Femur (tissue), 1 donor: ENCODE results near the gene ACSL3.
"Not testable (repeated sequence)": the region's sequence is repeated elsewhere in the genome, so short reads cannot be mapped to it uniquely, and the experiment has no call there.

Experiments used
- DNase-seq: peaks from one replicate; pipeline ENCODE4 v3.0.0-alpha.2; 2017

ACSL3 gene

GRCh38 chr2:222860740-222861410, at the start of gene ACSL3:
Gene ACSL3, plus strand, starts transcription at chr2:222861036. Its CDS starts 47,737 bp downstream, at chr2:222908773.
- peak; percentile 98 for DNase-seq

DNA sequence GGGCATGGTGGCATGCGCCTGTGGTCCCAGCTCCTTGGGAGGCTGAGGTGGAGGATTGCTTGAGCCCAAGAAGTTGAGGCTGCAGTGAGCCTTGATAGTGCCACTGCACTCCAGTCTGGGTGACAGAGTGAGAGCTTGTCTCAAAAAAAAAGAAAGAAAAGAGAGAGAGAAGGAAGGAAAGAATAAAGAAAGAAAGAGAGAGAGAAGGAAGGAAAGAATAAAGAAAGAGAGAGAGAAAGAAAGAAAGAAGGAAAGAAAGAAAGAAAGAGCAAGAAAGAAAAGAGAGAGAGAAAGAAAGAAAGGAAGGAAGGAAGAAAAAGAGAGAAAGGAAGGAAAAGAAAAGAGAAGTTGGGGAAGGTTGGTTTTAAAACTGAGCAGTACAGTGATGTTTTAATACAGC, 49.0 kb upstream of the ACSL3 start:
- no peak for DNase-seq

- DNase-seq, result no peak
Observed at GRCh38 chr2:222813177-222813843, 47.5 kb upstream of the ACSL3 start.

GRCh38 chr2:222819722-222820333, 41.0 kb upstream of the ACSL3 start:
- DNase-seq, result no peak

- no peak for DNase-seq
Observed at GRCh38 chr2:222823183-222823930, 37.5 kb upstream of the ACSL3 start.

- no peak for DNase-seq
Observed at GRCh38 chr2:222825031-222825430, 35.8 kb upstream of the ACSL3 start.

- no peak for DNase-seq
Observed at GRCh38 chr2:222827417-222827816, 33.4 kb upstream of the ACSL3 start.

- DNase-seq, result no peak
Observed at GRCh38 chr2:222828572-222828971, 32.3 kb upstream of the ACSL3 start.

DNA sequence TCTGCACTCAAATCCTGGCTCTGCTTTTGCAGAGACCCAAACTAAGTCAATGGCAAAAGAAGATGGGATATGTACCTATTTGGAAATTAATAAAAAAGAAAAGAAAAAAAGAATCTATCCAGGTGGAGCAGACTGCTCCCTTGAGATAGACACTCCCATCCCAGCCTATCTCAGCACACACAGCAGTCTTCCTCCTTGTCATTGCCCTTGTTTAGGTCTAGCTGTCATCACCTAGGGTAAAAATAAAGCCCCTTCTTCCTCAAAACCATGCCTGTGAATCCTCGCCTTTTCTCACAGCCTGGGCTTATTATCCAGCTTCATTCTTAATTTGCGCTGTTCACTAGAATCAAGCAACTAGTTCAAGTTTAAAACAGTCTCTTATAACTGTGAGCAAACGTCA, 30.7 kb upstream of the ACSL3 start:
- DNase-seq, result no peak

DNA sequence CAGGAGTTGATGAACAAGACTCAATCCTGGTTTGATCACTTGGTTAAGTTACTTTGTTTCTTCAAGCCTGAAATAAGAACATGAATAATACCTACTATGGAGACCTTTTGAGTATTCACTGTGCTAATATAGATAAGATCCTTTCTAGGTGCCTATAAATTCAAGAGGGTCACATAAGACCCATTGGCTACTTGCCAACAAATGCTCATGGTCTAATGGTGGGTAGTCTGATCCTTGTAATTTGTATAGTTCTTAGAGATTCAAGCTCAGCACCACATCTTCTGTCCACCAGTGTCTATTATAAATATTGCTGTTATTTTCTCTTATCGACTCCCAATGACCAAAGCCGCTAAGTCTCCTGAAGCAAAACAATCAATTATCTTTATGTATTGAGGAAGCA, 27.4 kb upstream of the ACSL3 start:
- no peak for DNase-seq

GRCh38 chr2:222835143-222835822, 25.6 kb upstream of the ACSL3 start:
- no peak for DNase-seq

GRCh38 chr2:222835823-222836151, 25.0 kb upstream of the ACSL3 start:
- DNase-seq, result no peak

GRCh38 chr2:222837643-222838056, 23.2 kb upstream of the ACSL3 start:
- DNase-seq, result no peak

DNA sequence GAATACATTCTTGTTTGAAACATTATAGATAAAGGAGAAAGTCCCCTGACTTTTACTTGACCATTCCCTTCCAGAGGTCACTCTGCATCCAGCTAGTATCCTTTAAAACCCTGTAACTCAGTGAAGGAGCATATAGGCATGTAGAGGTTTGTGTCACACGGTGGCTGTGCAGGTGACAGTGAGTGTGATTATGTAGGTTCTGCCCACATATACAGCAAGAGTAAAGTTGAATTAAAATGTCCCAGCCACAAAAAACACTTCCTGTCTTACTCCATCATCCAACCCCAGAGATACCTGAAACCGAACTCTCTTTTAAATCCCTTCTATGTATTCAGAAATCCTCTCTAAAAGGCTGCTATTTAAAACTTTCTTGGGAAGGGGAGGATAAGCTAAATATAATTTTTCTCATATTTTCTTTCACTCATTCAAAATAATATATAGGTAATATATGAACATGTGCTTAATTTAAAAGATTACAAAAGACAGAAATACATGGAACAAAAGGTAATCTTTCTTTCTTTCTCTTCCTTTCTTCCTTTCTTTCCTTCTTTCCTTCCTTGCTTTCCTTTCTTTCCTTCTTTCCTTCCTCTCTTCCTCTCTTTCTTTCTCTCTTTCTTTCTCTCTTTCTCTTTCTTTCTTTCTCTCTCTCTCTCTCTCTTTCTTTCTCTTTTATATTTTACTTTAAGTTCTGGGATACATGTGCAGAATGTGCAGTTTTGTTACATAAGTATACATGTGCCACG, 20.6 kb upstream of the ACSL3 start:
- DNase-seq, result no peak

- no peak for DNase-seq
Observed at GRCh38 chr2:222842491-222843174, 18.2 kb upstream of the ACSL3 start.

- DNase-seq, result no peak
Observed at GRCh38 chr2:222844323-222844722, 16.5 kb upstream of the ACSL3 start.

DNA sequence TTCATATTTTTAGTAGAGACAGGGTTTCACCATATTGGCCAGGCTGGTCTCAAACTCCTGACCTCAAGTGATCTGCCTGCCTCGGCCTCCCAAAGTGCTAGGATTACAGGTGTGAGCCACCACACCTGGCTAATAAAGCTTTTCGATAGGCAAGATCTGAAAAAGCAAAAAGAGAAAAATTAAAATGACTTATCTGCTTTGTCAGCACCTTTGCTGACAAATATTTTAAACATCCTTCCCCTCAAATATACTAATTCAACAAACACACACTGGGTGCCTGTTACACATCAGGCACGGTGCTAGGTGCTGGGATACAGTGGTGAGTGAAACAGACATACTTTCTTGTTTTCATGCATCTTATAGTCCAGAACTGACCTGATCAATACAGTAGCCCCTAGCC, 15.5 kb upstream of the ACSL3 start:
- not testable (repeated sequence) for DNase-seq

DNA sequence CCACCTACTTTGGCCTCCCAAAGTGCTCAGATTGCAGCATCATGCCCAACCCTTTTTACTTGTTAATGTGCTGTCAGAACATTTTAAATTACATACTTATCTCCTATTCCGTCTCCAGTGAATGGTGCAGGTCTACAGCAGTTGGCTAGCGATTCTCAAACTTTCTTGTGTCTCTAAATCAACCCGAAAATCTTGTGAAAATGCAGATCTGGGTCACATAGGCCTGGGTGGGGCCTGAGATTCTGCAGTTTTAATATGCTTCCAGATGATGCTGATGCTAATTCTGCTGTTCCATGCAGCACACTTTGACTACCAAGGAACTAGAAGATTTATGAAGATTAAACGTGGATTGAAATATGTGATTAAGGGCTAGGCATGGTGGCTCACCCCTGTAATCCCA, 14.8 kb upstream of the ACSL3 start:
- DNase-seq, result no peak

- not testable (repeated sequence) for DNase-seq
Observed at GRCh38 chr2:222848031-222848430, 12.8 kb upstream of the ACSL3 start.

- DNase-seq, result no peak
Observed at GRCh38 chr2:222848862-222849261, 12.0 kb upstream of the ACSL3 start.

- no peak for DNase-seq
Observed at GRCh38 chr2:222851956-222852617, 8.7 kb upstream of the ACSL3 start.
